ENCODE results near the gene ACIN1. TPM values are rescaled to one million over a fixed set of nuclear protein-coding genes. Genes with fewer than 3 reads are reported as not detected.

The ACIN1 gene
- total and polyA plus RNA-seq, 9 of the 15 experiments (the other 6 are each of a cell fraction or from before 2014, with no cell fraction given): 5.0 to 196 (median 129) TPM

DNA sequence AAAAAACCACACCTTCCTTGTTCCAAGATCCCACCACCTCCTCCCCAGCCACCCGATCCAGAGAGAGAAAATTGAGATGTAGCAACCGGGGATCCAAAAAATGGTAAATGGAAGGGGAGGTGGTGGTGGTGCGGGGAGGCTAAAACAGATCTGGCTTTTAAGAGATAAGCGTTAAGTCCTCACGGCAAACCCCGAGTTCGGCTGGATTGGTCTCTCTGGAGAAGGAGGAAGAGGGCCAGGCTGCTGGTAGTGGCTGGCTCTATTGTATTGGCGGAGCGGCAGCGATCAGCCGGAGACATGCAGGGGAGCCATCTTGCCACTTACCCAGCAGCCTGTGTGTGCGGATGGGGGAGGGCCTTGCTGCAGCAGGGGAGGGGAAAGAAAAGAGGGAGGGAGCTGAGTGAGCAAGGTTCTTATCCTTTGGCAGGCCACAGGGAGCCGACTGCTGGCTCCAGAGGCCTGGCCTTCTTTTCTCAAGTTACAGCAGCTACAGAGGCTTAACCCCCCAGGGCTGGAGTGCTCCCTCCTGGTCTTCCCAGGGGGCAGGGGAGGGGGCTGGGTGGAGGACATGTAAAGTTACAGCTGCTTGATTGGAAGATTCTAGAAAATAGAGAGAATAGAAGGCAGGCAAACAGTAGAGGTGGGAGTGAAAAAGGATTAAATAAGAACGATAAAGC, 23.6 kb downstream of the ACIN1 start (continued):
- TF ChIP-seq ZNF408 (CRISPR knock-in tag; IDR thresholded peaks at IDR 0.05; ENCODE audit: low read depth) (no peak), ZNF347 (CRISPR knock-in tag; IDR thresholded peaks at IDR 0.05; ENCODE audit: low read depth) (no peak), SMAD4 (CRISPR knock-in tag; conservative IDR thresholded peaks at IDR 0.05) (no peak), SIX5 (IDR thresholded peaks at IDR 0.05; ENCODE audit: borderline replicate concordance in 1 of 2, insufficient read depth in 1 of 2, low read depth in 1 of 2, low read length in 2 of 2) (no peak), HCFC1 (IDR thresholded peaks at IDR 0.05; ENCODE audit: low read depth, low read length) (peak; percentile 42; the same call in 1 of the 2 replicates), HNRNPUL1 (IDR thresholded peaks at IDR 0.05; ENCODE audit: low read length) (no peak), CHD1 (IDR thresholded peaks at IDR 0.05; ENCODE audit: low read length) (no peak), ZNF41 (CRISPR knock-in tag; conservative IDR thresholded peaks at IDR 0.05) (no peak), ARID1B (IDR thresholded peaks at IDR 0.05) (no peak), HEY1 (CRISPR knock-in tag; IDR thresholded peaks at IDR 0.05; ENCODE audit: borderline replicate concordance) (no peak), ETV5 (CRISPR knock-in tag; IDR thresholded peaks at IDR 0.05; ENCODE audit: low read depth) (no peak), RCOR1 (IDR thresholded peaks at IDR 0.05; ENCODE audit: borderline replicate concordance in 1 of 2, low read depth in 2 of 2, low read length in 2 of 2) (peak in 1 of 2 experiments; percentile 71; a peak in 1 of 4 replicates), ELF4 (CRISPR knock-in tag; IDR thresholded peaks at IDR 0.05) (no peak), ZNF124 (CRISPR knock-in tag; IDR thresholded peaks at IDR 0.05) (no peak), MEF2A (IDR thresholded peaks at IDR 0.05; ENCODE audit: control insufficient read depth, low read depth, low read length) (no peak)
- TF ChIP-seq, protein P1, sequence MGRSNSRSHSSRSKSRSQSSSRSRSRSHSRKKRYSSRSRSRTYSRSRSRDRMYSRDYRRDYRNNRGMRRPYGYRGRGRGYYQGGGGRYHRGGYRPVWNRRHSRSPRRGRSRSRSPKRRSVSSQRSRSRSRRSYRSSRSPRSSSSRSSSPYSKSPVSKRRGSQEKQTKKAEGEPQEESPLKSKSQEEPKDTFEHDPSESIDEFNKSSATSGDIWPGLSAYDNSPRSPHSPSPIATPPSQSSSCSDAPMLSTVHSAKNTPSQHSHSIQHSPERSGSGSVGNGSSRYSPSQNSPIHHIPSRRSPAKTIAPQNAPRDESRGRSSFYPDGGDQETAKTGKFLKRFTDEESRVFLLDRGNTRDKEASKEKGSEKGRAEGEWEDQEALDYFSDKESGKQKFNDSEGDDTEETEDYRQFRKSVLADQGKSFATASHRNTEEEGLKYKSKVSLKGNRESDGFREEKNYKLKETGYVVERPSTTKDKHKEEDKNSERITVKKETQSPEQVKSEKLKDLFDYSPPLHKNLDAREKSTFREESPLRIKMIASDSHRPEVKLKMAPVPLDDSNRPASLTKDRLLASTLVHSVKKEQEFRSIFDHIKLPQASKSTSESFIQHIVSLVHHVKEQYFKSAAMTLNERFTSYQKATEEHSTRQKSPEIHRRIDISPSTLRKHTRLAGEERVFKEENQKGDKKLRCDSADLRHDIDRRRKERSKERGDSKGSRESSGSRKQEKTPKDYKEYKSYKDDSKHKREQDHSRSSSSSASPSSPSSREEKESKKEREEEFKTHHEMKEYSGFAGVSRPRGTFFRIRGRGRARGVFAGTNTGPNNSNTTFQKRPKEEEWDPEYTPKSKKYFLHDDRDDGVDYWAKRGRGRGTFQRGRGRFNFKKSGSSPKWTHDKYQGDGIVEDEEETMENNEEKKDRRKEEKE (IDR thresholded peaks at IDR 0.05; ENCODE audit: borderline replicate concordance in 1 of 2, control insufficient read depth in 1 of 2, low read depth in 2 of 2, low read length in 1 of 2): no peak
- TF ChIP-seq, protein P2, sequence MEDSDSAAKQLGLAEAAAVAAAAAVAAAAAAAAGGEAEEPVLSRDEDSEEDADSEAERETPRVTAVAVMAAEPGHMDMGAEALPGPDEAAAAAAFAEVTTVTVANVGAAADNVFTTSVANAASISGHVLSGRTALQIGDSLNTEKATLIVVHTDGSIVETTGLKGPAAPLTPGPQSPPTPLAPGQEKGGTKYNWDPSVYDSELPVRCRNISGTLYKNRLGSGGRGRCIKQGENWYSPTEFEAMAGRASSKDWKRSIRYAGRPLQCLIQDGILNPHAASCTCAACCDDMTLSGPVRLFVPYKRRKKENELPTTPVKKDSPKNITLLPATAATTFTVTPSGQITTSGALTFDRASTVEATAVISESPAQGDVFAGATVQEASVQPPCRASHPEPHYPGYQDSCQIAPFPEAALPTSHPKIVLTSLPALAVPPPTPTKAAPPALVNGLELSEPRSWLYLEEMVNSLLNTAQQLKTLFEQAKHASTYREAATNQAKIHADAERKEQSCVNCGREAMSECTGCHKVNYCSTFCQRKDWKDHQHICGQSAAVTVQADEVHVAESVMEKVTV (CRISPR knock-in tag; IDR thresholded peaks at IDR 0.05): no peak
- TF ChIP-seq, protein P3, sequence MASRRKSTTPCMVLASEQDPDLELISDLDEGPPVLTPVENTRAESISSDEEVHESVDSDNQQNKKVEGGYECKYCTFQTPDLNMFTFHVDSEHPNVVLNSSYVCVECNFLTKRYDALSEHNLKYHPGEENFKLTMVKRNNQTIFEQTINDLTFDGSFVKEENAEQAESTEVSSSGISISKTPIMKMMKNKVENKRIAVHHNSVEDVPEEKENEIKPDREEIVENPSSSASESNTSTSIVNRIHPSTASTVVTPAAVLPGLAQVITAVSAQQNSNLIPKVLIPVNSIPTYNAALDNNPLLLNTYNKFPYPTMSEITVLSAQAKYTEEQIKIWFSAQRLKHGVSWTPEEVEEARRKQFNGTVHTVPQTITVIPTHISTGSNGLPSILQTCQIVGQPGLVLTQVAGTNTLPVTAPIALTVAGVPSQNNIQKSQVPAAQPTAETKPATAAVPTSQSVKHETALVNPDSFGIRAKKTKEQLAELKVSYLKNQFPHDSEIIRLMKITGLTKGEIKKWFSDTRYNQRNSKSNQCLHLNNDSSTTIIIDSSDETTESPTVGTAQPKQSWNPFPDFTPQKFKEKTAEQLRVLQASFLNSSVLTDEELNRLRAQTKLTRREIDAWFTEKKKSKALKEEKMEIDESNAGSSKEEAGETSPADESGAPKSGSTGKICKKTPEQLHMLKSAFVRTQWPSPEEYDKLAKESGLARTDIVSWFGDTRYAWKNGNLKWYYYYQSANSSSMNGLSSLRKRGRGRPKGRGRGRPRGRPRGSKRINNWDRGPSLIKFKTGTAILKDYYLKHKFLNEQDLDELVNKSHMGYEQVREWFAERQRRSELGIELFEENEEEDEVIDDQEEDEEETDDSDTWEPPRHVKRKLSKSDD (conservative IDR thresholded peaks at IDR 0.05; ENCODE audit: low read length): no peak
- TF ChIP-seq, protein P4, sequence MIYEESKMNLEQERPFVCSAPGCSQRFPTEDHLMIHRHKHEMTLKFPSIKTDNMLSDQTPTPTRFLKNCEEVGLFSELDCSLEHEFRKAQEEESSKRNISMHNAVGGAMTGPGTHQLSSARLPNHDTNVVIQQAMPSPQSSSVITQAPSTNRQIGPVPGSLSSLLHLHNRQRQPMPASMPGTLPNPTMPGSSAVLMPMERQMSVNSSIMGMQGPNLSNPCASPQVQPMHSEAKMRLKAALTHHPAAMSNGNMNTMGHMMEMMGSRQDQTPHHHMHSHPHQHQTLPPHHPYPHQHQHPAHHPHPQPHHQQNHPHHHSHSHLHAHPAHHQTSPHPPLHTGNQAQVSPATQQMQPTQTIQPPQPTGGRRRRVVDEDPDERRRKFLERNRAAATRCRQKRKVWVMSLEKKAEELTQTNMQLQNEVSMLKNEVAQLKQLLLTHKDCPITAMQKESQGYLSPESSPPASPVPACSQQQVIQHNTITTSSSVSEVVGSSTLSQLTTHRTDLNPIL (CRISPR knock-in tag; IDR thresholded peaks at IDR 0.05): no peak

Data from K562 (cell line).